ENCODE measurements around the gene COL28A1. TPM values are rescaled to one million over a fixed set of nuclear protein-coding genes. Genes with fewer than 3 reads are reported as not detected.

Gene COL28A1
- total and polyA plus RNA-seq, 4 donors, result 0.26 to 3.2 (median 1.1) TPM

DNA sequence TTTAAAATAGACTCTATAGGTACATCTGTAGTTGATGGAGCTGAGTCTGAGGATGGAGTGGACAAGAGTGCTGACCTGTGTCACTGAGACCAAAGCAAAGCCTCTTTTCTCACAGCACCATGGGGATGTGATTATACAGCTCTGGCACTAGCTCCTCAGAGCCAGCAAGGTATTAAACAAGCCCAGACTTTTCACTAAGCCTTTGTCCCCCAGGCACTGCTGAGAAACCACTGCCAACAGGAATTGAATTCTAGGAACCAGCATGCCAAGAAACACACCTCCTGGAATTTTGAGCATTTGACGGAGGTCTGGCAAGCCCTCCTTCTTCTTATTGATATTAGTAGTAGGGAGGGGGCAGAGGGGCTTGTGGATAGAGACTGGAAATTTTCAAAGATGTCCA, 206.3 kb downstream of the COL28A1 start:
- ATAC-seq (ENCODE audit: low FRiP score) (no peak), DNase-seq (no peak)
- WGBS, 2 donors, result 0 to 9% methylated on average over 1 of the region's 1 CpG
- Histone ChIP-seq H3K4me1 (ENCODE audit: control insufficient read depth in 1 of 2, insufficient read depth in 2 of 2, low read length in 2 of 2) (no peaks in the 10 kb centered on the region), H3K4me3 (ENCODE audit: low read length in 2 of 2) (no peak overlapping the region), H3K27ac (ENCODE audit: low read depth in 1 of 2, low read length in 2 of 2) (no peak overlapping the region), H3K36me3 (ENCODE audit: control insufficient read depth in 1 of 2, insufficient read depth in 2 of 2, low read length in 1 of 2) (no peaks in the 10 kb centered on the region), H3K27me3 (ENCODE audit: control insufficient read depth in 1 of 2, insufficient read depth in 2 of 2, low read length in 1 of 2) (no peaks in the 10 kb centered on the region), H3K9me3 (ENCODE audit: control insufficient read depth, low read length) (no peaks in the 10 kb centered on the region)
- intact Hi-C loops (cut with DNase I), result no loop called here

DNA sequence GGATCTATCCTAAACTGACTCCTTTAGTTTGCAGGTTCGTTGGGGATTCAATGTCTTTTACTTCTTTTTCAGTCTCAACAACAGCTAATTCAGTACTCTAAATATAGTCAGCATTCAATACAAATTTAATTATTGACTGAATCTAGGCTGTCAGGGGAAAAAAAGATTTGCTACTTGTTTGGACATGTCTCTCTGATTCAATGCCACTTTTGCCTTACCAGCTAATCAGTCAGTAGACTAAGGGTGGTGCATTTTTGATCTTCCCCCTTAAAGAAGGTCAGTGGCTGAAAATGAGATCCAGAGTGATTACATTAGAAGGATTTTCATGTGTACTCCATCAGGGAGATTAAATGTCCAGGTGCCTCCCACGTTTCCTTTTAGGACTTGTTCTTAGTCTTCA, 208.2 kb downstream of the COL28A1 start:
- intact Hi-C loops (cut with DNase I), result no loop called here
- 81 to 86% methylated on average over 2 of the region's 2 CpGs for WGBS, 2 donors
- Histone ChIP-seq H3K9me3 (ENCODE audit: control insufficient read depth, low read length) (no peaks in the 10 kb centered on the region), H3K27ac (ENCODE audit: low read depth in 1 of 2, low read length in 2 of 2) (no peak overlapping the region), H3K36me3 (ENCODE audit: control insufficient read depth in 1 of 2, insufficient read depth in 2 of 2, low read length in 1 of 2) (no peaks in the 10 kb centered on the region), H3K27me3 (ENCODE audit: control insufficient read depth in 1 of 2, insufficient read depth in 2 of 2, low read length in 1 of 2) (no peaks in the 10 kb centered on the region), H3K4me1 (ENCODE audit: control insufficient read depth in 1 of 2, insufficient read depth in 2 of 2, low read length in 2 of 2) (no peaks in the 10 kb centered on the region), H3K4me3 (ENCODE audit: low read length in 2 of 2) (no peak overlapping the region)
- DNase-seq (no peak), ATAC-seq (ENCODE audit: low FRiP score) (no peak)

DNA sequence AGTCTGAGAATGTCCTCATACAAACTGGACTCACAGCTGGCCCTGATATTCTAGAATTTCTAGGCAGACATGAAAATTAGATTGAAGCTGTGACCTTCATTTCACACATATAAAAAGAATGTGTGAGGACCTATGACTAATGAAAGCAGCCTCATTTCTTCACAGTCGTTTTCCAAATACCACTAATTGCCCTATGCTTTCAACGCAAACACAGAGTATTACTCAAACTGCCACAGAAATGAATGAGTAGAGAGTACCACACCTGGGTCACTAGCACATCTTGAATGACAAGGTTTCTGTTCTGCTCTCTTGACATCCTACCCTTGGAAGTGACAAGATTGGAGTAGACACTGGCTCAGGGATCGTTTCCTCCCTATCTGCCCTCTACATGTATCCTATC, 211.0 kb downstream of the COL28A1 start:
- DNase-seq, result no peak
- no peaks in the 10 kb centered on the region for H3K9me3 ChIP-seq (ENCODE audit: control insufficient read depth, low read length)
- H3K27ac ChIP-seq (ENCODE audit: low read depth in 1 of 2, low read length in 2 of 2), result no peak overlapping the region
- no peaks in the 10 kb centered on the region for H3K4me1 ChIP-seq (ENCODE audit: control insufficient read depth in 1 of 2, insufficient read depth in 2 of 2, low read length in 2 of 2)
- H3K27me3 ChIP-seq (ENCODE audit: control insufficient read depth in 1 of 2, insufficient read depth in 2 of 2, low read length in 1 of 2), result no peaks in the 10 kb centered on the region
- no peak for ATAC-seq (ENCODE audit: low FRiP score)
- H3K4me3 ChIP-seq (ENCODE audit: low read length in 2 of 2), result no peak overlapping the region
- H3K36me3 ChIP-seq (ENCODE audit: control insufficient read depth in 1 of 2, insufficient read depth in 2 of 2, low read length in 1 of 2), result no peaks in the 10 kb centered on the region
- WGBS, 2 donors, result 82 to 88% methylated on average over 3 of the region's 3 CpGs
- intact Hi-C loops (cut with DNase I), result no loop called here

DNA sequence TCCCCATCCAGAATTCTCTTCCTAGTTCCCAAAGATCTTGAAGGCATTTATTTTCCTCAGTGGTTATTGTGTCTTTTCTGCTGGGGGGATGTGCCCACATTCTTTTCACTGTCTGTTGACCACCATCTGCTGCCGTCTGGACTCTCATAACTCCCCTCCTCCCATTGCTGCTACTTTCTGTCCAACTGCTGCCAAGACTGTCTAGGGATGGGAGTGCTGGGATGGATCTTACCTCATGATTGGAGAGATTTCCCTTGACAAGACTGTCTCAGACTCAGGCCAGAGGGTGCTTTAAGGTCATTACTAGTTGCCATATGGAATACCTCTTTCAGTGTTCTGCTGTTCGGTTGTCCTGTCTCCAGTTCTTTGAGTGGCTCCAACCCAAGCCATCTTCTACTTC, 211.8 kb downstream of the COL28A1 start:
- no peak overlapping the region for H3K27ac ChIP-seq (ENCODE audit: low read depth in 1 of 2, low read length in 2 of 2)
- intact Hi-C loops (cut with DNase I), result no loop called here
- no peak for ATAC-seq (ENCODE audit: low FRiP score)
- H3K4me3 ChIP-seq (ENCODE audit: low read length in 2 of 2), result no peak overlapping the region
- DNase-seq, result no peak
- no peaks in the 10 kb centered on the region for H3K36me3 ChIP-seq (ENCODE audit: control insufficient read depth in 1 of 2, insufficient read depth in 2 of 2, low read length in 1 of 2)
- H3K9me3 ChIP-seq (ENCODE audit: control insufficient read depth, low read length), result no peaks in the 10 kb centered on the region
- no peaks in the 10 kb centered on the region for H3K27me3 ChIP-seq (ENCODE audit: control insufficient read depth in 1 of 2, insufficient read depth in 2 of 2, low read length in 1 of 2)
- H3K4me1 ChIP-seq (ENCODE audit: control insufficient read depth in 1 of 2, insufficient read depth in 2 of 2, low read length in 2 of 2), result no peaks in the 10 kb centered on the region
- 81 to 86% methylated on average over 2 of the region's 2 CpGs for WGBS, 2 donors

- H3K9me3 ChIP-seq (ENCODE audit: control insufficient read depth, low read length), result no peaks in the 10 kb centered on the region
- intact Hi-C loops (cut with DNase I), result no loop called here
- DNase-seq, result no peak
- no peaks in the 10 kb centered on the region for H3K36me3 ChIP-seq (ENCODE audit: control insufficient read depth in 1 of 2, insufficient read depth in 2 of 2, low read length in 1 of 2)
- no peak overlapping the region for H3K27ac ChIP-seq (ENCODE audit: low read depth in 1 of 2, low read length in 2 of 2)
- H3K27me3 ChIP-seq (ENCODE audit: control insufficient read depth in 1 of 2, insufficient read depth in 2 of 2, low read length in 1 of 2), result no peaks in the 10 kb centered on the region
- H3K4me3 ChIP-seq (ENCODE audit: low read length in 2 of 2), result no peak overlapping the region
- 71 to 79% methylated on average over 6 of the region's 6 CpGs for whole genome bisulfite sequencing, 2 donors
- no peak for ATAC-seq (ENCODE audit: low FRiP score)
- H3K4me1 ChIP-seq (ENCODE audit: control insufficient read depth in 1 of 2, insufficient read depth in 2 of 2, low read length in 2 of 2), result no peaks in the 10 kb centered on the region
Observed at GRCh38 chr7:7323352-7323751, 212.3 kb downstream of the COL28A1 start.

DNA sequence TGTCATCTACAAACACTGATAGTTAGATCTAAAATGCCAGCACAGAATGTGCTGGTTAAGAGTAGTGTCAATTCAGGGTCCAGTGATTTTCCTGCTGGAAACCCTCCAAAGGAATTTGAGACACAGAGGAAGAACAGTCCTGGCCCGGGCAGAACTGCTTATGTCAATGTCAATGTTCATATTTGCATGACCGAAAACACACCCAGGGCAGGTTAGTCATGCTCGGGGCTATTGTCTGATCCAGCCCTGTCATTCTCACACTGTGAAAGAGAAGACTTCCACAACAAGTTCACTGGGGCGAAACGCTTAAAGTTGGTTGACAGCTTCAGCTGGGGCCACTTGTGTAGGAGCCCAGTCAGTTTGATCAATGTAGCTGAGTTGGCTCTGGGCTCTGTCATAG, 214.0 kb downstream of the COL28A1 start:
- intact Hi-C loops (cut with DNase I), result no loop called here
- H3K9me3 ChIP-seq (ENCODE audit: control insufficient read depth, low read length), result no peaks in the 10 kb centered on the region
- no peak overlapping the region for H3K4me3 ChIP-seq (ENCODE audit: low read length in 2 of 2)
- ATAC-seq (ENCODE audit: low FRiP score), result no peak
- no peaks in the 10 kb centered on the region for H3K27me3 ChIP-seq (ENCODE audit: control insufficient read depth in 1 of 2, insufficient read depth in 2 of 2, low read length in 1 of 2)
- DNase-seq, result no peak
- H3K4me1 ChIP-seq (ENCODE audit: control insufficient read depth in 1 of 2, insufficient read depth in 2 of 2, low read length in 2 of 2), result no peaks in the 10 kb centered on the region
- WGBS, 2 donors, result 35 to 37% methylated on average over 5 of the region's 5 CpGs
- no peaks in the 10 kb centered on the region for H3K36me3 ChIP-seq (ENCODE audit: control insufficient read depth in 1 of 2, insufficient read depth in 2 of 2, low read length in 1 of 2)
- H3K27ac ChIP-seq (ENCODE audit: low read depth in 1 of 2, low read length in 2 of 2), result no peak overlapping the region

DNA sequence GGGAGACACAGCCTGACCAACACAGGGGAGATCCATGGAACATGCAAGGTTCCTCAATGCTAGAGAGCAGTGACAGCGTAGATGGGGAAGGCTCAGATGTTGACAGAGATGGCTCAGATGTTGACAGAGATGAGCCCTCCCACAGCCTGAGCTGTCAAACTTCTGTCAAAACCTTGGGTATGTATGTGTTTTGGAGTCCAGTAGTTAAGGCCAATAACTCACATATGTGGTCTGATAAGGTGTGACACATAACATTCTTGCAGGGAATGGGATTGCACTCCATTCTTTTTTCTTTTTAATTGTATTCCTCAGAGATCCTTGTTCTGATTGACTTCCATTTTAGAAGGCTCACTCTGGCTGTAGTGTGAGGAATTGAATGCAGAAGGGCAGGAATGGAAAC, 217.1 kb downstream of the COL28A1 start:
- DNase-seq (no peak), ATAC-seq (ENCODE audit: low FRiP score) (no peak)
- Histone ChIP-seq H3K27me3 (ENCODE audit: control insufficient read depth in 1 of 2, insufficient read depth in 2 of 2, low read length in 1 of 2) (no peaks in the 10 kb centered on the region), H3K4me3 (ENCODE audit: low read length in 2 of 2) (no peak overlapping the region), H3K4me1 (ENCODE audit: control insufficient read depth in 1 of 2, insufficient read depth in 2 of 2, low read length in 2 of 2) (no peaks in the 10 kb centered on the region), H3K9me3 (ENCODE audit: control insufficient read depth, low read length) (no peaks in the 10 kb centered on the region), H3K36me3 (ENCODE audit: control insufficient read depth in 1 of 2, insufficient read depth in 2 of 2, low read length in 1 of 2) (no peaks in the 10 kb centered on the region), H3K27ac (ENCODE audit: low read depth in 1 of 2, low read length in 2 of 2) (no peak overlapping the region)
- intact Hi-C loops (cut with DNase I), result no loop called here
- WGBS, 2 donors, result 89 to 97% methylated on average over 1 of the region's 1 CpG

DNA sequence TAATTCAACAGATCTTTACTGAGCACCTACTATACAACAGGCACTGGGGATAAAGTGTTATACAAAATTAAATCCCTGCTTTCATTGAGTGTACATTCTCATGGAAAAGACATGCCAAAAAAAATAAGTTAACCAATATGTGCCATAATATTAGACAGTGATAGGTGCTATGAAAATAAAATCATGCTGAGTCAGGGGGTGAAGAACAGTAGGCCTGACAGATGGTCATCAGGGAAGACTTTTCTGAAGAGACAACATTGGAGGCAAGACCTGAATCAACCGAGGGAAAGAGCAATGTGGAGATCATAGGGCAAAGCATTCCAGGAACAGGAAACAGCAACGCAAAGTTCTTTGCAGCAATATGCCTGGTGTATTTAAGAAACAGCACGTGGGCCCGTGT, 217.8 kb downstream of the COL28A1 start:
- Histone ChIP-seq H3K4me3 (ENCODE audit: low read length in 2 of 2) (no peak overlapping the region), H3K4me1 (ENCODE audit: control insufficient read depth in 1 of 2, insufficient read depth in 2 of 2, low read length in 2 of 2) (no peaks in the 10 kb centered on the region), H3K36me3 (ENCODE audit: control insufficient read depth in 1 of 2, insufficient read depth in 2 of 2, low read length in 1 of 2) (no peaks in the 10 kb centered on the region), H3K27ac (ENCODE audit: low read depth in 1 of 2, low read length in 2 of 2) (no peak overlapping the region), H3K27me3 (ENCODE audit: control insufficient read depth in 1 of 2, insufficient read depth in 2 of 2, low read length in 1 of 2) (no peaks in the 10 kb centered on the region), H3K9me3 (ENCODE audit: control insufficient read depth, low read length) (no peaks in the 10 kb centered on the region)
- ATAC-seq (ENCODE audit: low FRiP score), result no peak
- intact Hi-C loops (cut with DNase I), result no loop called here
- 53 to 67% methylated on average over 4 of the region's 4 CpGs for WGBS, 2 donors
- DNase-seq, result no peak

GRCh38 chr7:7315851-7316250, 219.8 kb downstream of the COL28A1 start:
- intact Hi-C loops (cut with DNase I), result no loop called here
- no peaks in the 10 kb centered on the region for H3K36me3 ChIP-seq (ENCODE audit: control insufficient read depth in 1 of 2, insufficient read depth in 2 of 2, low read length in 1 of 2)
- no peaks in the 10 kb centered on the region for H3K9me3 ChIP-seq (ENCODE audit: control insufficient read depth, low read length)
- no peaks in the 10 kb centered on the region for H3K27me3 ChIP-seq (ENCODE audit: control insufficient read depth in 1 of 2, insufficient read depth in 2 of 2, low read length in 1 of 2)
- no peak overlapping the region for H3K4me3 ChIP-seq (ENCODE audit: low read length in 2 of 2)
- no peak for ATAC-seq (ENCODE audit: low FRiP score)
- no peak overlapping the region for H3K27ac ChIP-seq (ENCODE audit: low read depth in 1 of 2, low read length in 2 of 2)
- no peaks in the 10 kb centered on the region for H3K4me1 ChIP-seq (ENCODE audit: control insufficient read depth in 1 of 2, insufficient read depth in 2 of 2, low read length in 2 of 2)
- 84 to 86% methylated on average over 3 of the region's 3 CpGs for WGBS, 2 donors
- DNase-seq, result no peak
